Mucosa of descending colon (tissue), 3 donors: ENCODE results near the gene GDF11. TPM values are rescaled to one million over a fixed set of nuclear protein-coding genes. Genes with fewer than 3 reads are reported as not detected.

Experiments
- ATAC-seq: fragments of 200-7000 bp; cut with Tn5 transposase; one replicate; pipeline ENCODE4 v1.9.1; 2020; ENCODE audit warnings: mild to moderate bottlenecking, moderate library complexity
- DNase-seq, 3 donors: peaks; one replicate each; pipeline ENCODE4 v3.0.0-alpha.2; 2020
- H3K36me3 ChIP-seq: fragments of 200-600 bp; one replicate; pipeline ENCODE4 v1.8.0; 2021; ENCODE audit warnings: low read depth, mild to moderate bottlenecking
- H3K4me1 ChIP-seq: fragments of 200-600 bp; one replicate; pipeline ENCODE4 v1.8.0; 2021; ENCODE audit warnings: low read depth, mild to moderate bottlenecking
- H3K4me3 ChIP-seq: fragments of 200-600 bp; one replicate; pipeline ENCODE4 v1.8.0; 2021; ENCODE audit warnings: mild to moderate bottlenecking
- H3K9me3 ChIP-seq: fragments of 200-600 bp; one replicate; pipeline ENCODE4 v1.8.0; 2021; ENCODE audit warnings: mild to moderate bottlenecking
- intact Hi-C, 2 donors: fragments of 100-400 bp; cut with DNase I in 1 of 2; cut with micrococcal nuclease in 1 of 2; formaldehyde crosslinking; loops; one replicate each; pipeline versions ENCODE4 v1.11.0 to v1.11.1; 2022; cut with DNase I, micrococcal nuclease
- total RNA-seq, 3 donors: library from RNA; stranded (reverse); fragmentation: NEBNext Ultra II Directional in 2 of 3; extraction: Animal tissue kit (Norgen Biotek cat#: 25700) in 2 of 3; gene quantifications; one replicate each; pipeline versions ENCODE4 v1.2.1 to v1.2.4, GENCODE V29; 2021 to 2023
- TF ChIP-seq, protein P1 (sequence below): fragments of 200-600 bp; IDR thresholded peaks from one replicate; pipeline ENCODE4 v1.8.0; 2022; ENCODE audit warnings: antibody characterized with exemption, mild to moderate bottlenecking
- donor health status: DM: no; HTN: no; CAD: no; lungs with moderate emphysema.
- donor health status: DM: no; HTN: no; CAD: no.
- donor health status: DM: no; HTN: yes; CAD: no.

Gene GDF11
- total RNA-seq, 3 donors from 2014 or later: 1.0 to 13.8 (median 2.8) TPM

- ATAC-seq (no peak), DNase-seq (peak in 1 of 3 donors; percentile 31)
- Histone ChIP-seq H3K4me3 (no peak overlapping the region), H3K4me1 (peaks cover 71% of the 10 kb centered on the region), H3K36me3 (no peaks in the 10 kb centered on the region), H3K9me3 (no peaks in the 10 kb centered on the region)
- intact Hi-C loops: no loop called here
- TF ChIP-seq, protein P1, sequence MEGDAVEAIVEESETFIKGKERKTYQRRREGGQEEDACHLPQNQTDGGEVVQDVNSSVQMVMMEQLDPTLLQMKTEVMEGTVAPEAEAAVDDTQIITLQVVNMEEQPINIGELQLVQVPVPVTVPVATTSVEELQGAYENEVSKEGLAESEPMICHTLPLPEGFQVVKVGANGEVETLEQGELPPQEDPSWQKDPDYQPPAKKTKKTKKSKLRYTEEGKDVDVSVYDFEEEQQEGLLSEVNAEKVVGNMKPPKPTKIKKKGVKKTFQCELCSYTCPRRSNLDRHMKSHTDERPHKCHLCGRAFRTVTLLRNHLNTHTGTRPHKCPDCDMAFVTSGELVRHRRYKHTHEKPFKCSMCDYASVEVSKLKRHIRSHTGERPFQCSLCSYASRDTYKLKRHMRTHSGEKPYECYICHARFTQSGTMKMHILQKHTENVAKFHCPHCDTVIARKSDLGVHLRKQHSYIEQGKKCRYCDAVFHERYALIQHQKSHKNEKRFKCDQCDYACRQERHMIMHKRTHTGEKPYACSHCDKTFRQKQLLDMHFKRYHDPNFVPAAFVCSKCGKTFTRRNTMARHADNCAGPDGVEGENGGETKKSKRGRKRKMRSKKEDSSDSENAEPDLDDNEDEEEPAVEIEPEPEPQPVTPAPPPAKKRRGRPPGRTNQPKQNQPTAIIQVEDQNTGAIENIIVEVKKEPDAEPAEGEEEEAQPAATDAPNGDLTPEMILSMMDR: no peak
Observed at GRCh38 chr12:55719371-55719770, 23.6 kb upstream of the GDF11 start.

GRCh38 chr12:55720071-55720564, 22.8 kb upstream of the GDF11 start, which contains the start of gene RDH5:
RDH5 (plus strand) TSS chr12:55720393; CDS start chr12:55721185, 792 bp downstream.
- intact Hi-C loops: no loop called here
- TF ChIP-seq, protein P1: no peak
- Histone ChIP-seq H3K9me3 (no peaks in the 10 kb centered on the region), H3K4me3 (no peak within 1 kb of the TSS), H3K36me3 (no peaks in the 10 kb centered on the region), H3K4me1 (peaks cover 76% of the 10 kb centered on the region)
- peak; percentile 83 to 92 (median 88) for DNase-seq
- ATAC-seq: peak; percentile 76

DNA sequence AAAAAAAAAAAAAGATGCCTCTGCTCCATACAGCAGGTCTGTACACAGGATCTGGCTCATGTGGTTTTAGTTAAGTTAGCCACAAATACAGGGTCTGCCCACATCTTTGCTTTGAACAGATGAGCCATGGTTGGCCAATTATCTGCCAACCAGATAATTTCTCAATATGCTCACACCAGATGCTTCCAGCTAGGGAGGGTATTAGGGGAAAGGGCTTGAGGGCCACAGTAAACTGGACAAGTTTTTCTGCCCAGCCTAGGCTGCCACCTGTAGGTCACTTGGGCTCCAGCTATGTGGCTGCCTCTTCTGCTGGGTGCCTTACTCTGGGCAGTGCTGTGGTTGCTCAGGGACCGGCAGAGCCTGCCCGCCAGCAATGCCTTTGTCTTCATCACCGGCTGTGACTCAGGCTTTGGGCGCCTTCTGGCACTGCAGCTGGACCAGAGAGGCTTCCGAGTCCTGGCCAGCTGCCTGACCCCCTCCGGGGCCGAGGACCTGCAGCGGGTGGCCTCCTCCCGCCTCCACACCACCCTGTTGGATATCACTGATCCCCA, 22.0 kb upstream of the GDF11 start:
- H3K4me1 ChIP-seq: peaks cover 72% of the 10 kb centered on the region
- DNase-seq: peak; percentile 79 to 82 (median 81)
- ATAC-seq: peak; percentile 60
- intact Hi-C loops: no loop called here
- no peaks in the 10 kb centered on the region for H3K36me3 ChIP-seq
- no peaks in the 10 kb centered on the region for H3K9me3 ChIP-seq
- TF ChIP-seq, protein P1: peak; percentile 52
- H3K4me3 ChIP-seq: no peak overlapping the region

DNA sequence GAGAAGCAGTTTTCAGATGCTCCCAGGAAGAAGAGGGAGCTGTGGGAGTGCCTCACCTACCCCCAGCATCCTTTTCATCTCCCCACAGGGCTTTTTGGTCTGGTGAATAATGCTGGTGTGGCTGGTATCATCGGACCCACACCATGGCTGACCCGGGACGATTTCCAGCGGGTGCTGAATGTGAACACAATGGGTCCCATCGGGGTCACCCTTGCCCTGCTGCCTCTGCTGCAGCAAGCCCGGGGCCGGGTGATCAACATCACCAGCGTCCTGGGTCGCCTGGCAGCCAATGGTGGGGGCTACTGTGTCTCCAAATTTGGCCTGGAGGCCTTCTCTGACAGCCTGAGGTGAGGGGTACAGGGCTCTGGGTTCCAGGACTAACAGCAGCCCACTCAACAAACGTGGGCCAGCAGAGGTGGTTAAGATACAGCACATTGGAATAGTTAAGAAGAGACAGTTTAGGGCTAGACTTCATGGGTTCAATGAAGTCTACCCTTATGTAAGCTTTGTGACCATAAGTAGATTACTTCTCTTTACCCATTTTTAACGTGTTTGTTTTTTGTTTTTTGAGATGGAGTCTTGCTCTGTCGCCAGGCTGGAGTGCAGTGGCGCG, 21.2 kb upstream of the GDF11 start:
- Histone ChIP-seq H3K4me1 (peaks cover 74% of the 10 kb centered on the region), H3K9me3 (no peaks in the 10 kb centered on the region), H3K4me3 (no peak overlapping the region), H3K36me3 (no peaks in the 10 kb centered on the region)
- peak in 1 of 3 donors; percentile 66 for DNase-seq
- TF ChIP-seq, protein P1: no peak
- intact Hi-C loops: no loop called here
- ATAC-seq: no peak

- DNase-seq (no peak), ATAC-seq (no peak)
- Histone ChIP-seq H3K4me3 (no peak overlapping the region), H3K9me3 (no peaks in the 10 kb centered on the region), H3K36me3 (no peaks in the 10 kb centered on the region), H3K4me1 (peaks cover 71% of the 10 kb centered on the region)
- TF ChIP-seq, protein P1: no peak
- intact Hi-C loops: no loop called here
Observed at GRCh38 chr12:55722948-55723347, 20.0 kb upstream of the GDF11 start.
